GM19452 (cell line): ENCODE measurements around the gene CORIN.
"Not testable (repeated sequence)": the region's sequence is repeated elsewhere in the genome, so short reads cannot be mapped to it uniquely, and the experiment has no call there.

Experiments used
- ATAC-seq: cut with Tn5 transposase; IDR thresholded peaks from one replicate; pipeline ENCODE4 v1.9.1; 2021; ENCODE audit not compliant: unreplicated experiment

CORIN gene

GRCh38 chr4:47776353-47776752, 61.5 kb downstream of the CORIN start:
- no peak for ATAC-seq

- ATAC-seq: no peak
Measured at GRCh38 chr4:47774079-47774478, 63.8 kb downstream of the CORIN start.

- ATAC-seq: no peak
Measured at GRCh38 chr4:47771020-47771419, 66.8 kb downstream of the CORIN start.

GRCh38 chr4:47767956-47768355, 69.9 kb downstream of the CORIN start:
- ATAC-seq: not testable (repeated sequence)

- no peak for ATAC-seq
Measured at GRCh38 chr4:47763279-47763678, 74.6 kb downstream of the CORIN start.

GRCh38 chr4:47762376-47763266, 75.2 kb downstream of the CORIN start:
- ATAC-seq: no peak

GRCh38 chr4:47753316-47753715, 84.6 kb downstream of the CORIN start:
- not testable (repeated sequence) for ATAC-seq

- ATAC-seq: no peak
Measured at GRCh38 chr4:47752214-47752613, 85.7 kb downstream of the CORIN start.

- no peak for ATAC-seq
Measured at GRCh38 chr4:47750788-47751187, 87.1 kb downstream of the CORIN start.

GRCh38 chr4:47749858-47750257, 88.0 kb downstream of the CORIN start:
- ATAC-seq: no peak

- ATAC-seq: no peak
Measured at GRCh38 chr4:47749060-47749459, 88.8 kb downstream of the CORIN start.

- ATAC-seq: no peak
Measured at GRCh38 chr4:47747846-47748494, 89.9 kb downstream of the CORIN start.

GRCh38 chr4:47747211-47747610, 90.7 kb downstream of the CORIN start:
- no peak for ATAC-seq

- ATAC-seq: no peak
Measured at GRCh38 chr4:47746122-47746521, 91.7 kb downstream of the CORIN start.

GRCh38 chr4:47744843-47745382, 93.0 kb downstream of the CORIN start:
- ATAC-seq: no peak

GRCh38 chr4:47744253-47744652, 93.6 kb downstream of the CORIN start:
- no peak for ATAC-seq

GRCh38 chr4:47741200-47741599, 96.7 kb downstream of the CORIN start:
- no peak for ATAC-seq

GRCh38 chr4:47737326-47737725, 100.5 kb downstream of the CORIN start:
- ATAC-seq: no peak

GRCh38 chr4:47736555-47736954, 101.3 kb downstream of the CORIN start:
- ATAC-seq: no peak

- no peak for ATAC-seq
Measured at GRCh38 chr4:47736146-47736545, 101.7 kb downstream of the CORIN start.

- ATAC-seq: no peak
Measured at GRCh38 chr4:47733302-47734175, 104.3 kb downstream of the CORIN start.
